Mucosa of descending colon (tissue), 3 donors: ENCODE data around the gene ASCL2. TPM values are rescaled to one million over a fixed set of nuclear protein-coding genes. Genes with fewer than 3 reads are reported as not detected.
A peak's percentile ranks its signal among the peaks of the same experiment; 100 is the strongest.

Source experiments
- ATAC-seq: fragments of 200-7000 bp; cut with Tn5 transposase; one replicate; pipeline ENCODE4 v1.9.1; 2020; ENCODE audit warnings: mild to moderate bottlenecking, moderate library complexity
- DNase-seq, 3 donors: peaks; one replicate each; pipeline ENCODE4 v3.0.0-alpha.2; 2020
- H3K36me3 ChIP-seq: fragments of 200-600 bp; one replicate; pipeline ENCODE4 v1.8.0; 2021; ENCODE audit warnings: low read depth, mild to moderate bottlenecking
- H3K4me1 ChIP-seq: fragments of 200-600 bp; one replicate; pipeline ENCODE4 v1.8.0; 2021; ENCODE audit warnings: low read depth, mild to moderate bottlenecking
- H3K4me3 ChIP-seq: fragments of 200-600 bp; one replicate; pipeline ENCODE4 v1.8.0; 2021; ENCODE audit warnings: mild to moderate bottlenecking
- H3K9me3 ChIP-seq: fragments of 200-600 bp; one replicate; pipeline ENCODE4 v1.8.0; 2021; ENCODE audit warnings: mild to moderate bottlenecking
- intact Hi-C, 2 donors: fragments of 100-400 bp; cut with DNase I in 1 of 2; cut with micrococcal nuclease in 1 of 2; formaldehyde crosslinking; loops; one replicate each; pipeline versions ENCODE4 v1.11.0 to v1.11.1; 2022; cut with DNase I, micrococcal nuclease
- total RNA-seq, 3 donors: library from RNA; stranded (reverse); fragmentation: NEBNext Ultra II Directional in 2 of 3; extraction: Animal tissue kit (Norgen Biotek cat#: 25700) in 2 of 3; gene quantifications; one replicate each; pipeline versions ENCODE4 v1.2.1 to v1.2.4, GENCODE V29; 2021 to 2023
- TF ChIP-seq, protein P1 (sequence below): fragments of 200-600 bp; IDR thresholded peaks from one replicate; pipeline ENCODE4 v1.8.0; 2022; ENCODE audit warnings: antibody characterized with exemption, mild to moderate bottlenecking
- donor health status: DM: no; HTN: no; CAD: no; lungs with moderate emphysema.
- donor health status: DM: no; HTN: no; CAD: no.
- donor health status: DM: no; HTN: yes; CAD: no.

Gene ASCL2
- total RNA-seq, 3 donors from 2014 or later = 2.6 to 8.4 (median 8.1) TPM

- TF ChIP-seq, protein P1, sequence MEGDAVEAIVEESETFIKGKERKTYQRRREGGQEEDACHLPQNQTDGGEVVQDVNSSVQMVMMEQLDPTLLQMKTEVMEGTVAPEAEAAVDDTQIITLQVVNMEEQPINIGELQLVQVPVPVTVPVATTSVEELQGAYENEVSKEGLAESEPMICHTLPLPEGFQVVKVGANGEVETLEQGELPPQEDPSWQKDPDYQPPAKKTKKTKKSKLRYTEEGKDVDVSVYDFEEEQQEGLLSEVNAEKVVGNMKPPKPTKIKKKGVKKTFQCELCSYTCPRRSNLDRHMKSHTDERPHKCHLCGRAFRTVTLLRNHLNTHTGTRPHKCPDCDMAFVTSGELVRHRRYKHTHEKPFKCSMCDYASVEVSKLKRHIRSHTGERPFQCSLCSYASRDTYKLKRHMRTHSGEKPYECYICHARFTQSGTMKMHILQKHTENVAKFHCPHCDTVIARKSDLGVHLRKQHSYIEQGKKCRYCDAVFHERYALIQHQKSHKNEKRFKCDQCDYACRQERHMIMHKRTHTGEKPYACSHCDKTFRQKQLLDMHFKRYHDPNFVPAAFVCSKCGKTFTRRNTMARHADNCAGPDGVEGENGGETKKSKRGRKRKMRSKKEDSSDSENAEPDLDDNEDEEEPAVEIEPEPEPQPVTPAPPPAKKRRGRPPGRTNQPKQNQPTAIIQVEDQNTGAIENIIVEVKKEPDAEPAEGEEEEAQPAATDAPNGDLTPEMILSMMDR = no peak
- DNase-seq (peak in 2 of 3 donors; percentile 1 to 56), ATAC-seq (no peak)
- no peak overlapping the region for H3K4me3 ChIP-seq
- H3K9me3 ChIP-seq = no peaks in the 10 kb centered on the region
- H3K4me1 ChIP-seq = peaks cover 4% of the 10 kb centered on the region
- no peaks in the 10 kb centered on the region for H3K36me3 ChIP-seq
- intact Hi-C loops = loop anchor here in 1 of 2 donors (5.0 kb wide), 1 partner anchor 121 kb away; no protein-coding TSS in a partner anchor
Measured at GRCh38 chr11:2300936-2301630, 30.7 kb upstream of the ASCL2 start.

GRCh38 chr11:2300290-2300935 is 30.0 kb upstream of the ASCL2 start:
- no peak for ATAC-seq
- Histone ChIP-seq H3K9me3 (no peaks in the 10 kb centered on the region), H3K36me3 (no peaks in the 10 kb centered on the region), H3K4me3 (no peak overlapping the region), H3K4me1 (peaks cover 1% of the 10 kb centered on the region)
- intact Hi-C loops = loop anchor here in 1 of 2 donors (5.0 kb wide), 1 partner anchor 122 kb away; no protein-coding TSS in a partner anchor
- TF ChIP-seq, protein P1 = no peak
- peak in 2 of 3 donors; percentile 4 to 59 for DNase-seq

DNA sequence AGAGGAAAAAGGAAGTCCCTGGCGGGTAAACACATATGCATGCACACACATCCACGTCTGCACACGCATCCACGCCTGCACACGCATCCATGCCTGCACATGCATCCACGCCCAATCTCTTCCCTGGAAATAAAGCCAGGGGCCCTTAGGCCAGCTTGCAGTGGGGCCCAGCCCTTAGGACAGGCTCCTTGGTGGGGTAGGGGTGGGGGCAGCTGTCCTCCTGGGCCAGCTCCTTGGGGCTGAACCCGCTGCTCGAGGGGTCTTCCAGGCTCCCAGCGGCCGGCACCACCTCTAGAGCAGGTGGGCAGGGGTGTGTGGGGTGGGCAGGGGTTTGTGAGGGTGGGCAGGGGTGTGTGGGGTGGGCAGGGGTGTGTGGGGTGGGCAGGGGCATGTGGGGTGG is 29.4 kb upstream of the ASCL2 start:
- TF ChIP-seq, protein P1 = no peak
- H3K9me3 ChIP-seq = no peaks in the 10 kb centered on the region
- no peak for ATAC-seq
- no peaks in the 10 kb centered on the region for H3K36me3 ChIP-seq
- H3K4me1 ChIP-seq = no peaks in the 10 kb centered on the region
- peak in 1 of 3 donors; percentile 38 for DNase-seq
- no peak overlapping the region for H3K4me3 ChIP-seq
- intact Hi-C loops = loop anchor here (5.0 to 10.0 kb wide), 3 partner anchors 95 to 123 kb away; no protein-coding TSS in a partner anchor

GRCh38 chr11:2298795-2299761 is 28.7 kb upstream of the ASCL2 start:
- ATAC-seq (peak; percentile 26), DNase-seq (peak; percentile 22 to 52 (median 51))
- Histone ChIP-seq H3K4me1 (no peaks in the 10 kb centered on the region), H3K36me3 (no peaks in the 10 kb centered on the region), H3K4me3 (no peak overlapping the region), H3K9me3 (no peaks in the 10 kb centered on the region)
- intact Hi-C loops = loop anchor here (10.0 kb wide), 2 partner anchors 94 to 104 kb away; no protein-coding TSS in a partner anchor
- TF ChIP-seq, protein P1 = no peak

GRCh38 chr11:2298131-2298794 is 27.9 kb upstream of the ASCL2 start:
- Histone ChIP-seq H3K9me3 (no peaks in the 10 kb centered on the region), H3K4me1 (no peaks in the 10 kb centered on the region), H3K36me3 (no peaks in the 10 kb centered on the region), H3K4me3 (no peak overlapping the region)
- DNase-seq (peak in 1 of 3 donors; percentile 1), ATAC-seq (no peak)
- intact Hi-C loops = loop anchor here (10.0 kb wide), 2 partner anchors 93 to 103 kb away; no protein-coding TSS in a partner anchor
- TF ChIP-seq, protein P1 = no peak
